Spleen (tissue), 7 donors: ENCODE measurements around the gene PRIMA1.

ENCODE experiments used
- CTCF ChIP-seq, 11 experiments: fragments of 200-600 bp in 7 of 11; fragments of 450-650 bp in 4 of 11; sonication (generic) in 4 of 11; IDR thresholded peaks in 8 of 11; conservative IDR thresholded peaks in 3 of 11; 1 replicate in 7 of 11; 2 replicates in 4 of 11; pipeline versions ENCODE4 v1.4.0 to v1.8.0; 2016 to 2021; ENCODE audit warnings: antibody characterized with exemption in 11 of 11, inconsistent platforms in 4 of 11, mild to moderate bottlenecking in 1 of 11
- POLR2A ChIP-seq, 3 donors: fragments of 450-650 bp; IDR thresholded peaks; one replicate each; pipeline ENCODE4 v1.5.1; 2017; ENCODE audit warnings: antibody characterized with exemption in 3 of 3, mild to moderate bottlenecking in 1 of 3
- POLR2AphosphoS5 ChIP-seq, 3 donors: sonication (generic); formaldehyde crosslinking; IDR thresholded peaks; one replicate each; pipeline ENCODE4 v1.5.1; 2017; ENCODE audit warnings: antibody characterized with exemption in 3 of 3
- donor health status: DM: no; HTN: no; CAD: no; lungs with moderate emphysema.
- donor health status: DM: no; HTN: no; CAD: no.
- donor health status: DM: no; HTN: no; CAD: no.

- no peak for TF ChIP-seq POLR2A (IDR thresholded peaks at IDR 0.05)
- no peak for TF ChIP-seq POLR2AphosphoS5 (IDR thresholded peaks at IDR 0.05)
- TF ChIP-seq CTCF (IDR thresholded peaks at IDR 0.05 in 8 of 11, conservative IDR thresholded peaks at IDR 0.05 in 3 of 11) = no peak
Measured at GRCh38 chr14:93703941-93704340, 84.3 kb downstream of the PRIMA1 start.
